ENCODE results near the gene TMTC2.

Gene TMTC2

DNA sequence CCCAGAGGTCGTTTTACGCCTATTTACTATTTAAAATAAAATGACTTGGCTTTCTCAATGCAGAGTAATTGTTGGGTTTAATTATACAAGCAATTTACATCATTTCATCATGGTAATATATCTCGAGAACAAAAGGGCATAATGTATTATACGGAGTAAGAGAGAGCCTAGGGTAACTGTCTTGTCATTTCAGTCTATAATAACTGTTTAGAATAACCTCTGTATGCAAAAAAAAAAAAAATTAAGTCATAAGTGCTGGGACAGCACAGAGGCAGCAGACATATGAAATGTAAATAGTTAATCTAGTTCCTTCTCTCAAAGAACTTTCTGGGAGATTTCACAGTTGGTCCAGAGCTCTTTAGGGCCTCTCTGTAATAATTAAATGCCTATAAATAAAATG, 284.9 kb downstream of the TMTC2 start:
- Histone ChIP-seq H3K4me2 (ENCODE audit: low read length) (no peak overlapping the region), H3K4me3 (ENCODE audit: low read length) (no peak overlapping the region), H3K27me3 (ENCODE audit: low read depth, low read length) (no peaks in the 10 kb centered on the region), H2AFZ (ENCODE audit: low read depth, low read length) (no peak overlapping the region), H3K9me3 (ENCODE audit: insufficient read depth, low read length) (no peaks in the 10 kb centered on the region), H3K27ac (ENCODE audit: low read length) (no peak overlapping the region), H3K9ac (ENCODE audit: low read length) (no peak overlapping the region), H3K79me2 (ENCODE audit: low read length) (no peaks in the 10 kb centered on the region), H3K4me1 (ENCODE audit: low read length) (no peaks in the 10 kb centered on the region), H3K36me3 (replicated peaks; ENCODE audit: low read depth, low read length) (no peaks in the 10 kb centered on the region), H4K20me1 (ENCODE audit: insufficient read depth, low read length) (no peaks in the 10 kb centered on the region)
- TF ChIP-seq, protein P1, sequence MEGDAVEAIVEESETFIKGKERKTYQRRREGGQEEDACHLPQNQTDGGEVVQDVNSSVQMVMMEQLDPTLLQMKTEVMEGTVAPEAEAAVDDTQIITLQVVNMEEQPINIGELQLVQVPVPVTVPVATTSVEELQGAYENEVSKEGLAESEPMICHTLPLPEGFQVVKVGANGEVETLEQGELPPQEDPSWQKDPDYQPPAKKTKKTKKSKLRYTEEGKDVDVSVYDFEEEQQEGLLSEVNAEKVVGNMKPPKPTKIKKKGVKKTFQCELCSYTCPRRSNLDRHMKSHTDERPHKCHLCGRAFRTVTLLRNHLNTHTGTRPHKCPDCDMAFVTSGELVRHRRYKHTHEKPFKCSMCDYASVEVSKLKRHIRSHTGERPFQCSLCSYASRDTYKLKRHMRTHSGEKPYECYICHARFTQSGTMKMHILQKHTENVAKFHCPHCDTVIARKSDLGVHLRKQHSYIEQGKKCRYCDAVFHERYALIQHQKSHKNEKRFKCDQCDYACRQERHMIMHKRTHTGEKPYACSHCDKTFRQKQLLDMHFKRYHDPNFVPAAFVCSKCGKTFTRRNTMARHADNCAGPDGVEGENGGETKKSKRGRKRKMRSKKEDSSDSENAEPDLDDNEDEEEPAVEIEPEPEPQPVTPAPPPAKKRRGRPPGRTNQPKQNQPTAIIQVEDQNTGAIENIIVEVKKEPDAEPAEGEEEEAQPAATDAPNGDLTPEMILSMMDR (IDR thresholded peaks at IDR 0.05; ENCODE audit: low read depth, low read length): no peak
- TF ChIP-seq EZH2phosphoT487 (IDR thresholded peaks at IDR 0.05; ENCODE audit: low read depth): no peak

DNA sequence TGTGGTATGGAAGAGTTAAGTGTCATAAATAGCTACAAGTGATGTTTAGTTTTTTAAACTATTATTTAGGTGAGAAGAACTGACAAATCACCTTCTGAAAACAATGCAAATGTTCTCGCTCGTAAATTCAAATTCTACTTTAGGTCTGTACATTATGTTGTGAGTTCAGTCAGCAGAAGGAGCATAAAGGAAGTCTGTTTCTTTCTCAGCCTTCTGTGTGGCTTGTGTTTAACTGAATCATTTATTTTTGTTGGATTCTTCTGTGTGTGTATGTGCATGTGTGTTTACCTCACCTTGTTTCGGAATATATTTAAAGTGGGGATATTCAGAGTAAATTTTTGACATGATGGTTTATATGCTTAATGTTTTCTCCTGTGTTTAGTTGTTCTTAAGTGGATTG, 285.9 kb downstream of the TMTC2 start:
- TF ChIP-seq EZH2phosphoT487 (IDR thresholded peaks at IDR 0.05; ENCODE audit: low read depth): no peak
- TF ChIP-seq, protein P1 (IDR thresholded peaks at IDR 0.05; ENCODE audit: low read depth, low read length): no peak
- Histone ChIP-seq H3K4me2 (ENCODE audit: low read length) (no peak overlapping the region), H3K9me3 (ENCODE audit: insufficient read depth, low read length) (no peaks in the 10 kb centered on the region), H3K36me3 (replicated peaks; ENCODE audit: low read depth, low read length) (no peaks in the 10 kb centered on the region), H4K20me1 (ENCODE audit: insufficient read depth, low read length) (no peaks in the 10 kb centered on the region), H3K79me2 (ENCODE audit: low read length) (no peaks in the 10 kb centered on the region), H2AFZ (ENCODE audit: low read depth, low read length) (no peak overlapping the region), H3K9ac (ENCODE audit: low read length) (no peak overlapping the region), H3K4me3 (ENCODE audit: low read length) (no peak overlapping the region), H3K4me1 (ENCODE audit: low read length) (no peaks in the 10 kb centered on the region), H3K27me3 (ENCODE audit: low read depth, low read length) (no peaks in the 10 kb centered on the region), H3K27ac (ENCODE audit: low read length) (no peak overlapping the region)

GRCh38 chr12:82973592-82973991, 286.9 kb downstream of the TMTC2 start:
- H3K27ac ChIP-seq (ENCODE audit: low read length): no peak overlapping the region
- no peaks in the 10 kb centered on the region for H3K79me2 ChIP-seq (ENCODE audit: low read length)
- H4K20me1 ChIP-seq (ENCODE audit: insufficient read depth, low read length): no peaks in the 10 kb centered on the region
- no peaks in the 10 kb centered on the region for H3K9me3 ChIP-seq (ENCODE audit: insufficient read depth, low read length)
- no peak overlapping the region for H3K4me3 ChIP-seq (ENCODE audit: low read length)
- no peaks in the 10 kb centered on the region for H3K4me1 ChIP-seq (ENCODE audit: low read length)
- H3K9ac ChIP-seq (ENCODE audit: low read length): no peak overlapping the region
- no peaks in the 10 kb centered on the region for H3K36me3 ChIP-seq (replicated peaks; ENCODE audit: low read depth, low read length)
- no peak overlapping the region for H2AFZ ChIP-seq (ENCODE audit: low read depth, low read length)
- H3K27me3 ChIP-seq (ENCODE audit: low read depth, low read length): no peaks in the 10 kb centered on the region
- TF ChIP-seq EZH2phosphoT487 (IDR thresholded peaks at IDR 0.05; ENCODE audit: low read depth): no peak
- TF ChIP-seq, protein P1 (IDR thresholded peaks at IDR 0.05; ENCODE audit: low read depth, low read length): no peak
- no peak overlapping the region for H3K4me2 ChIP-seq (ENCODE audit: low read length)

GRCh38 chr12:82981150-82981549, 294.4 kb downstream of the TMTC2 start:
- no peak overlapping the region for H2AFZ ChIP-seq (ENCODE audit: low read depth, low read length)
- H3K4me3 ChIP-seq (ENCODE audit: low read length): no peak overlapping the region
- no peaks in the 10 kb centered on the region for H3K27me3 ChIP-seq (ENCODE audit: low read depth, low read length)
- no peaks in the 10 kb centered on the region for H3K9me3 ChIP-seq (ENCODE audit: insufficient read depth, low read length)
- no peak overlapping the region for H3K27ac ChIP-seq (ENCODE audit: low read length)
- H3K79me2 ChIP-seq (ENCODE audit: low read length): no peaks in the 10 kb centered on the region
- H3K36me3 ChIP-seq (replicated peaks; ENCODE audit: low read depth, low read length): no peaks in the 10 kb centered on the region
- no peak for TF ChIP-seq EZH2phosphoT487 (IDR thresholded peaks at IDR 0.05; ENCODE audit: low read depth)
- no peaks in the 10 kb centered on the region for H4K20me1 ChIP-seq (ENCODE audit: insufficient read depth, low read length)
- no peaks in the 10 kb centered on the region for H3K4me1 ChIP-seq (ENCODE audit: low read length)
- H3K9ac ChIP-seq (ENCODE audit: low read length): no peak overlapping the region
- H3K4me2 ChIP-seq (ENCODE audit: low read length): no peak overlapping the region

DNA sequence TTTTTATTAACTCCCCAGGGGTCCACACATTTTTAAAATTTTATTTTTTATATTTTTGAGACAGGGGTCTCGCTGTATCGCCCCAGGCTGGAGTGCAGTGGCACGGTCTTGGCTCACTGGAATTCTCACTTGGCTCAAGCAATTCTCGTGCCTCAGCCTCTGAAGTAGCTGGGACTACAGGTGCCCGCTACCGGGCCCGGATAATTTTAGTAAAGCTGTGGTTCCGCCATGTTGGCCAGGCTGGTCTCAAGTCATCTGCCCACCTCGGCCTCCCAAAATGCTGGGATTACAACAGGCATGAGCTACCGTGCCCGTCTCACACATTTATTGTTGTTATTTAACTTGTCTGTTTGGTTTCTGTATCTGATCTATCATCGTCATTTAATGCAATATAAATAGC, 307.4 kb downstream of the TMTC2 start:
- TF ChIP-seq, protein P1 (IDR thresholded peaks at IDR 0.05; ENCODE audit: low read depth, low read length): no peak
- no peak for TF ChIP-seq EZH2phosphoT487 (IDR thresholded peaks at IDR 0.05; ENCODE audit: low read depth)
- Histone ChIP-seq H3K4me1 (ENCODE audit: low read length) (no peaks in the 10 kb centered on the region), H3K36me3 (replicated peaks; ENCODE audit: low read depth, low read length) (no peaks in the 10 kb centered on the region)

More for the DNA sequence above, 307.4 kb downstream of the TMTC2 start:
- no peaks in the 10 kb centered on the region for H3K27me3 ChIP-seq (ENCODE audit: low read depth, low read length)
- no peaks in the 10 kb centered on the region for H3K79me2 ChIP-seq (ENCODE audit: low read length)
- H3K9ac ChIP-seq (ENCODE audit: low read length): no peak overlapping the region
- H3K27ac ChIP-seq (ENCODE audit: low read length): no peak overlapping the region
- no peak overlapping the region for H2AFZ ChIP-seq (ENCODE audit: low read depth, low read length)
- H3K4me3 ChIP-seq (ENCODE audit: low read length): no peak overlapping the region
- no peak overlapping the region for H3K4me2 ChIP-seq (ENCODE audit: low read length)
- no peaks in the 10 kb centered on the region for H3K9me3 ChIP-seq (ENCODE audit: insufficient read depth, low read length)
- no peaks in the 10 kb centered on the region for H4K20me1 ChIP-seq (ENCODE audit: insufficient read depth, low read length)
